ENCODE data around the gene RASA1. TPM values are rescaled to one million over a fixed set of nuclear protein-coding genes. Genes with fewer than 3 reads are reported as not detected.
A peak's percentile ranks its signal among the peaks of the same experiment; 100 is the strongest.

RASA1 gene
- total RNA-seq, 1 experiment from 2014 or later: 23.9 TPM

DNA sequence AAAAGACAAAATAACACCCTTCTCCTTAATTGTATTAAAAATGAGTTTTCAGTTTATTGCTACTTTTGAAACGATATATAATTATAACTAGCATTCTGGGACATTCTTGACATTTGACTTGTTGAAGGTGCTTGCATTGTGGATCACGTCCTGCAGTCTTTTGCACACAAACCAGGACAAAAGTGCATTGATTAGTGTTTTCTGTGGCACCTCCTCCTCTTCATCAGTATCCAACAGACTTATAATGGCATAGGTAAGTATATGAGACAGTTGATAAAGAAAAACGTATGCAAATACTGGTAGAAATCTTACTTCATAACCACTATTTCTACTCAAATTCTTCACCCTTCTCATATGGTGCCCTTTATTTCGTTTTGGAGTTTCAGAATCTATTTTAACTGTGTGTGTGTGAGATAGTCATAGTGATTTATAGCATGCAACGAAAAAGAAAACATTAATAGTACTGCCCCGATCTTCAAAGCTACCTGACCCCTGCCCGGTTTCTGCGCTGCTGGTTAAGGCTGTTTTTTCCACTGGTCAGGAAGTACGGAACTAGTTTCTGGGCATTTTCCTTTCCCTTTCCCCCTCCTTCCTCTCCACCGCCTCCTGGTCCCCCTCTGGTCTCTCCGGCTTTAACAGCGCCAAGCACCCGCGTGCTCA, 639 bp upstream of the RASA1 start:
- Histone ChIP-seq H3K9ac (ENCODE audit: low read length) (peak overlapping the region; percentile 76), H3K36me3 (ENCODE audit: control insufficient read depth in 1 of 2, insufficient read depth in 2 of 2, low read length in 2 of 2) (no peaks in the 10 kb centered on the region), H3K4me2 (ENCODE audit: low read length) (peak overlapping the region; percentile 73), H4K20me1 (ENCODE audit: insufficient read depth) (no peaks in the 10 kb centered on the region), H3K27me3 (ENCODE audit: insufficient read depth, low read length) (no peaks in the 10 kb centered on the region), H3K9me3 (ENCODE audit: control insufficient read depth in 1 of 2, insufficient read depth in 1 of 2, low read depth in 1 of 2, low read length in 2 of 2) (no peaks in the 10 kb centered on the region), H3K9me2 (ENCODE audit: insufficient read depth) (no peaks in the 10 kb centered on the region), H2AFZ (ENCODE audit: low read depth, low read length, poor library complexity, severe bottlenecking) (no peak overlapping the region), H3K4me1 (ENCODE audit: control insufficient read depth in 1 of 2, insufficient read depth in 2 of 2, low read length in 2 of 2) (peaks cover 5 to 16% of the 10 kb centered on the region in 2 experiments; a peak in 3 of 4 replicates), H3K27ac (ENCODE audit: low read depth, low read length) (peak overlapping the region; percentile 76), H3K4me3 (replicated peaks in 1 of 2; ENCODE audit: low read depth in 1 of 2, low read length in 2 of 2) (peak overlapping the region; percentile 72 to 86), H3K79me2 (ENCODE audit: insufficient read depth, low read length) (peaks cover 37% of the 10 kb centered on the region)
- TSS peak; percentile 94 for BruUV-seq (replicated peaks)
- ATAC-seq (no peak), DNase-seq (ENCODE audit: low read depth, low spot score) (no peak)
- POLR2A ChIA-PET: interaction anchor here (0.6 to 1.4 kb wide), 6 partner anchors 10 to 1409 kb away, joined by 3 to 4 read pairs (median 3); no protein-coding TSS in a partner anchor
- RAD21 ChIA-PET (ENCODE audit: low non-redundant PET in 1 of 2, low total read pairs in 2 of 2, uncharacterized antibody in 2 of 2, unreplicated experiment in 2 of 2): no interaction called here
- CTCF ChIA-PET: interaction anchor here (0.9 kb wide), 1 partner anchor 14 kb away, joined by 3 read pairs; no protein-coding TSS in a partner anchor
- TF ChIP-seq SIN3A (IDR thresholded peaks at IDR 0.05; ENCODE audit: low read depth): 0 out of 2 replicates have a peak, but pooled peaks have one; percentile 5
- TF ChIP-seq, protein P1, sequence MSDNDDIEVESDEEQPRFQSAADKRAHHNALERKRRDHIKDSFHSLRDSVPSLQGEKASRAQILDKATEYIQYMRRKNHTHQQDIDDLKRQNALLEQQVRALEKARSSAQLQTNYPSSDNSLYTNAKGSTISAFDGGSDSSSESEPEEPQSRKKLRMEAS (IDR thresholded peaks at IDR 0.05): no peak
- TF ChIP-seq, protein P2, sequence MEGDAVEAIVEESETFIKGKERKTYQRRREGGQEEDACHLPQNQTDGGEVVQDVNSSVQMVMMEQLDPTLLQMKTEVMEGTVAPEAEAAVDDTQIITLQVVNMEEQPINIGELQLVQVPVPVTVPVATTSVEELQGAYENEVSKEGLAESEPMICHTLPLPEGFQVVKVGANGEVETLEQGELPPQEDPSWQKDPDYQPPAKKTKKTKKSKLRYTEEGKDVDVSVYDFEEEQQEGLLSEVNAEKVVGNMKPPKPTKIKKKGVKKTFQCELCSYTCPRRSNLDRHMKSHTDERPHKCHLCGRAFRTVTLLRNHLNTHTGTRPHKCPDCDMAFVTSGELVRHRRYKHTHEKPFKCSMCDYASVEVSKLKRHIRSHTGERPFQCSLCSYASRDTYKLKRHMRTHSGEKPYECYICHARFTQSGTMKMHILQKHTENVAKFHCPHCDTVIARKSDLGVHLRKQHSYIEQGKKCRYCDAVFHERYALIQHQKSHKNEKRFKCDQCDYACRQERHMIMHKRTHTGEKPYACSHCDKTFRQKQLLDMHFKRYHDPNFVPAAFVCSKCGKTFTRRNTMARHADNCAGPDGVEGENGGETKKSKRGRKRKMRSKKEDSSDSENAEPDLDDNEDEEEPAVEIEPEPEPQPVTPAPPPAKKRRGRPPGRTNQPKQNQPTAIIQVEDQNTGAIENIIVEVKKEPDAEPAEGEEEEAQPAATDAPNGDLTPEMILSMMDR (IDR thresholded peaks at IDR 0.05 in 2 of 3, conservative IDR thresholded peaks at IDR 0.05 in 1 of 3; ENCODE audit: borderline replicate concordance in 1 of 3, insufficient read depth in 1 of 3, low read depth in 2 of 3, low read length in 2 of 3): no peak
- intact Hi-C loops (cut with micrococcal nuclease): loop anchor here (5.0 kb wide), 1 partner anchor 145 kb away; no protein-coding TSS in a partner anchor

Measured in HCT116 (cell line).